Large intestine (tissue), 3 donors: ENCODE measurements around the gene CAPN11. TPM values are rescaled to one million over a fixed set of nuclear protein-coding genes. Genes with fewer than 3 reads are reported as not detected.
A peak's percentile ranks its signal among the peaks of the same experiment; 100 is the strongest.

Source experiments
- DNase-seq, 2 donors: peaks; one replicate each; pipeline versions ENCODE4 v3.0.0 to v3.0.0-alpha.2; 2013
- H3K27ac ChIP-seq: one replicate; pipeline ENCODE4 v1.5.1; 2013; ENCODE audit warnings: low read length
- H3K27me3 ChIP-seq: 2 replicates; pipeline ENCODE4 v1.6.1; 2013; ENCODE audit warnings: low read length; ENCODE audit not compliant: control insufficient read depth, insufficient read depth
- H3K36me3 ChIP-seq: 2 replicates; pipeline ENCODE4 v1.6.1; 2013; ENCODE audit warnings: low read length; ENCODE audit not compliant: control insufficient read depth, insufficient read depth
- H3K4me1 ChIP-seq: one replicate; pipeline ENCODE4 v1.6.1; 2013; ENCODE audit warnings: low read length; ENCODE audit not compliant: control insufficient read depth, insufficient read depth
- H3K4me3 ChIP-seq: one replicate; pipeline ENCODE4 v1.5.1; 2013; ENCODE audit warnings: low read length
- H3K9me3 ChIP-seq: one replicate; pipeline ENCODE4 v1.6.1; 2013; ENCODE audit warnings: mild to moderate bottlenecking, low read depth, low read length, moderate library complexity; ENCODE audit not compliant: control insufficient read depth
- WGBS: methylation state at CpG from one replicate; pipeline ENCODE4 v1.1.5; 2013; ENCODE audit warnings: low lambda C conversion rate; ENCODE audit not compliant: insufficient coverage; 5-methylcytosine and 5-hydroxymethylcytosine counted together
- polyA plus RNA-seq: library from polyadenylated mRNA; unstranded; fragments of 120-200 nt; gene quantifications from one replicate; pipeline ENCODE4 v1.2.1, GENCODE V29; 2013

Gene CAPN11
- polyA plus RNA-seq, 1 donor: 0.03 TPM

DNA sequence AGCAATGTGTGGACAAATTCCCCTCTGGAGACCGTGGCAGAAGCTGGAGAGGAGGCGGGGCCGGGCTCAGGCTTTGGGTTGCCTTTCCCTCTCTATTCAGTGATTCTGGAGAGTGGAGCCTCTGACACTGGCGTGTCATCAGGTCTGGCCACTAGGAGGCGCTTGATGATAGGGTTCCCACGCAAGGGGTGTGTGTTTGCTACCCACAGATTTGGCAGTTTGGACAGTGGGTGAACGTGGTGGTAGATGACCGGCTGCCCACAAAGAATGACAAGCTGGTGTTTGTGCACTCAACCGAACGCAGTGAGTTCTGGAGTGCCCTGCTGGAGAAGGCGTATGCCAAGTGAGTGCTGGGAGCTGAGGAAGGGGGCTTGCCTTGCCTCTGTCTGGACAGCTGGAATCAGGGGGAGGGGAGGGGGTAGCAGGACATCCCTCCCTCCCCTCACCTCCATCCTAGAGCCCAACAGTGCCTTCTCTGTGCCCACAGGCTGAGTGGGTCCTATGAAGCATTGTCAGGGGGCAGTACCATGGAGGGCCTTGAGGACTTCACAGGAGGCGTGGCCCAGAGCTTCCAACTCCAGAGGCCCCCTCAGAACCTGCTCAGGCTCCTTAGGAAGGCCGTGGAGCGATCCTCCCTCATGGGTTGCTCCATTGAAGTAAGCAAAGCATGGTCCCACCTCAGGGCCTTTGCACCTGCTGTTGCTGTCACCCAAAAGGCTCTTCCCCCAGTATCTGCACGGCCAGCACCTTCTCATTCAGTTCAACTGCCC is 14.3 kb downstream of the CAPN11 start:
- Histone ChIP-seq H3K27me3 (peaks cover 3% of the 10 kb centered on the region), H3K4me1 (peaks cover 7% of the 10 kb centered on the region), H3K27ac (no peak overlapping the region), H3K36me3 (no peaks in the 10 kb centered on the region), H3K4me3 (no peak overlapping the region), H3K9me3 (no peaks in the 10 kb centered on the region)
- WGBS: no CpG with 5 or more reads among the region's 15 CpGs
- peak; percentile 44 to 47 for DNase-seq

GRCh38 chr6:44176130-44176761 is 17.6 kb downstream of the CAPN11 start:
- H3K27ac ChIP-seq: no peak overlapping the region

DNA sequence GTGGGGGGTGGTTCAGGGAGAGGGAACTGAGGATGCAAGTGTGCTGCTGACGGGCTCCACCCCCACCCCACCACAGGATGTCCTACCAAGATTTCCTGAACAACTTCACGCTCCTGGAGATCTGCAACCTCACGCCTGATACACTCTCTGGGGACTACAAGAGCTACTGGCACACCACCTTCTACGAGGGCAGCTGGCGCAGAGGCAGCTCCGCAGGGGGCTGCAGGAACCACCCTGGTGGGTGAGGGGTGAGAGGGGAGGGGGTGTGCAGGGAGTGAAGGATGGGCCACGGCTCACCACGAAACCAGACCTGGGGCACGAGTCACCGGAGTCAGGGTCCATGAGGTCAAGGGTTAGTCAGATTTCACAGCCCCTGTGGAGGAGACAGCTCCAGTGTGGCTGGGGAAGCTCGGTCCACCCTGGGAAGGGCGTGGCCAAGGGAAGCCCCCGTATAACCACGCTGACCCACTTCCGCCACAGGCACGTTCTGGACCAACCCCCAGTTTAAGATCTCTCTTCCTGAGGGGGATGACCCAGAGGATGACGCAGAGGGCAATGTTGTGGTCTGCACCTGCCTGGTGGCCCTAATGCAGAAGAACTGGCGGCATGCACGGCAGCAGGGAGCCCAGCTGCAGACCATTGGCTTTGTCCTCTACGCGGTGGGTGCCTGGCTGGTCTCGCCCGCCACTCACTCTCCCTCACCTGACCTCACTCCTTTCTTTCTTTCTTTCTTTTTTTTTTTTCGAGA is 18.3 kb downstream of the CAPN11 start:
- H3K4me3 ChIP-seq: no peak overlapping the region
- H3K36me3 ChIP-seq: no peaks in the 10 kb centered on the region
- no peaks in the 10 kb centered on the region for H3K4me1 ChIP-seq
- H3K27ac ChIP-seq: no peak overlapping the region
- H3K9me3 ChIP-seq: peaks cover 2% of the 10 kb centered on the region
- 85% methylated on average over 4 of the region's 24 CpGs for WGBS
- DNase-seq: no peak
- no peaks in the 10 kb centered on the region for H3K27me3 ChIP-seq

More at GRCh38 chr6:44176130-44176761, 17.6 kb downstream of the CAPN11 start:
- peaks cover under 1% of the 10 kb centered on the region for H3K9me3 ChIP-seq
- no peak overlapping the region for H3K4me3 ChIP-seq
- WGBS: no CpG with 5 or more reads among the region's 15 CpGs
- H3K36me3 ChIP-seq: no peaks in the 10 kb centered on the region
- no peaks in the 10 kb centered on the region for H3K27me3 ChIP-seq
- DNase-seq: no peak
- H3K4me1 ChIP-seq: no peaks in the 10 kb centered on the region

GRCh38 chr6:44177691-44178423 is 19.2 kb downstream of the CAPN11 start:
- H3K27me3 ChIP-seq: no peaks in the 10 kb centered on the region
- H3K36me3 ChIP-seq: no peaks in the 10 kb centered on the region
- H3K4me3 ChIP-seq: no peak overlapping the region
- H3K4me1 ChIP-seq: no peaks in the 10 kb centered on the region
- H3K9me3 ChIP-seq: peaks cover 2% of the 10 kb centered on the region
- no CpG with 5 or more reads among the region's 13 CpGs for WGBS
- no peak overlapping the region for H3K27ac ChIP-seq
- no peak for DNase-seq

DNA sequence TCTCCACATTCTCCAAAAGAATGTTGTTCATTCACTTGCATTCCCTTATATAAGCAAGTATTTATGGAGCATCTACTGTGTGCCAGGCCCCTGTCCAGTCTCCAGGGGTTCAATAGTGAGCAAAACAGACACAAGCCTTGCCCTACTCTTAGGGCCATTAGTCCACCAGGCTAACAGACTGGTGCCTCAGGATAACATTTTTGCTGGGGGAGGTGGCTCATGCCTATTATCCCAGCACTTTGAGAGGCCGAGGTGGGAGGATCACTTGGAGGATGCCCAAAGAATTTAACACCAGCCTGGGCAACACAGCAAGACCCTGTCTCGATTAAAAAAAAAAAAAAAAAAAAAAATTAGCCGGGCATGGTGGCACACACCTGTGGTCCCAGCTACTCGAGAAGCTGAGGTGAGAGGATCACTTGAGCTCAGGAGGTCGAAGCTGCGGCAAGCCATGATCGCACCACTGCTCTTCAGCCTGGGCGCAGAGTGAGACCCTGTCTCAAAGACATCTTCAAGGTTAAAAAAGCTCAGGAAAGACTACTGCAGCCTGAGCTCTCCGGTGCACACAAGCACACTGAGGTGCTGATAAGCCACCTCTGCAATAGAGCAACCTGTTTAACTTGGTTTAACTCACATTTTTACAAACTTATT is 19.9 kb downstream of the CAPN11 start:
- Histone ChIP-seq H3K27me3 (no peaks in the 10 kb centered on the region), H3K27ac (no peak overlapping the region), H3K36me3 (no peaks in the 10 kb centered on the region), H3K4me1 (no peaks in the 10 kb centered on the region), H3K4me3 (no peak overlapping the region), H3K9me3 (peaks cover 2% of the 10 kb centered on the region)
- no peak for DNase-seq
- no CpG with 5 or more reads among the region's 9 CpGs for WGBS

- WGBS: 43% methylated on average over 2 of the region's 4 CpGs
- H3K36me3 ChIP-seq: no peaks in the 10 kb centered on the region
- H3K27me3 ChIP-seq: no peaks in the 10 kb centered on the region
- no peaks in the 10 kb centered on the region for H3K4me1 ChIP-seq
- peaks cover 2% of the 10 kb centered on the region for H3K9me3 ChIP-seq
- no peak for DNase-seq
- no peak overlapping the region for H3K4me3 ChIP-seq
- H3K27ac ChIP-seq: no peak overlapping the region
Measured at GRCh38 chr6:44179072-44179536, 20.5 kb downstream of the CAPN11 start.

DNA sequence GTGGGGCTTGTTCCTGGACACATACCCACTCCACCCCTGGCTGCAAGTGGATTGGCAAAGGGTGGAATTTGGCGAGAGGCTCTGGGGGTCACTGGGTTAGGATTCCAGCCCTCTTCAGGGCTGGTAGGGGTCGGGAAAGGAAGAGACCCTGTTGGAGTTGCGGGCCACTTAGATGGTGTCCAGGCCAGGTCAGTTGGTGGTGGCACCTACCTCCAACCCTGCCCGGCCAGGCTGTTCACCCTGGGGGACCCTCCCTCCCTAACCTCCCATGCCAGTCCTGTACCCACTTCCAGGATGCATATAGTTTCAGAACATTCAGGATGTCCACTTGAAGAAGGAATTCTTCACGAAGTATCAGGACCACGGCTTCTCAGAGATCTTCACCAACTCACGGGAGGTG is 21.0 kb downstream of the CAPN11 start:
- no peak for DNase-seq

GRCh38 chr6:44180406-44180805 is 21.8 kb downstream of the CAPN11 start:
- no peaks in the 10 kb centered on the region for H3K4me1 ChIP-seq
- H3K36me3 ChIP-seq: no peaks in the 10 kb centered on the region
- H3K27ac ChIP-seq: no peak overlapping the region
- H3K9me3 ChIP-seq: peaks cover 2% of the 10 kb centered on the region
- no peak for DNase-seq
- H3K27me3 ChIP-seq: no peaks in the 10 kb centered on the region
- no peak overlapping the region for H3K4me3 ChIP-seq
- no CpG with 5 or more reads among the region's 4 CpGs for WGBS

More for the DNA sequence above, 21.0 kb downstream of the CAPN11 start:
- Histone ChIP-seq H3K27ac (no peak overlapping the region), H3K27me3 (no peaks in the 10 kb centered on the region), H3K9me3 (peaks cover 2% of the 10 kb centered on the region), H3K4me1 (no peaks in the 10 kb centered on the region), H3K4me3 (no peak overlapping the region), H3K36me3 (no peaks in the 10 kb centered on the region)
- WGBS: no CpG with 5 or more reads among the region's 7 CpGs

- H3K27me3 ChIP-seq: no peaks in the 10 kb centered on the region
- no peak overlapping the region for H3K4me3 ChIP-seq
- no peak overlapping the region for H3K27ac ChIP-seq
- no peaks in the 10 kb centered on the region for H3K4me1 ChIP-seq
- peaks cover 2% of the 10 kb centered on the region for H3K9me3 ChIP-seq
- no peaks in the 10 kb centered on the region for H3K36me3 ChIP-seq
- DNase-seq: no peak
- no CpG with 5 or more reads among the region's 4 CpGs for WGBS
Measured at GRCh38 chr6:44180886-44181285, 22.3 kb downstream of the CAPN11 start.
